ENCODE measurements around the gene ZBTB26.
A peak's percentile ranks its signal among the peaks of the same experiment; 100 is the strongest.
"Not testable (repeated sequence)": the region's sequence is repeated elsewhere in the genome, so short reads cannot be mapped to it uniquely, and the experiment has no call there.

Gene ZBTB26

GRCh38 chr9:122936464-122936863, 5.2 kb upstream of the ZBTB26 start:
- in situ Hi-C loops (cut with HindIII; ENCODE audit: low pct_ligation_motif_present, low pct_unique_long_range_greater_than_20kb, low sequenced_read_pairs): no loop called here
- DNase-seq: no peak

GRCh38 chr9:122930541-122931225, 629 bp downstream of the ZBTB26 start:
- no peak for DNase-seq
- in situ Hi-C loops (cut with HindIII; ENCODE audit: low pct_ligation_motif_present, low pct_unique_long_range_greater_than_20kb, low sequenced_read_pairs): no loop called here

- in situ Hi-C loops (cut with HindIII; ENCODE audit: low pct_ligation_motif_present, low pct_unique_long_range_greater_than_20kb, low sequenced_read_pairs): no loop called here
- DNase-seq: no peak
Observed at GRCh38 chr9:122929796-122930354, 1.4 kb downstream of the ZBTB26 start.

GRCh38 chr9:122923947-122924346, 7.4 kb downstream of the ZBTB26 start:
- no peak for DNase-seq
- in situ Hi-C loops (cut with HindIII; ENCODE audit: low pct_ligation_motif_present, low pct_unique_long_range_greater_than_20kb, low sequenced_read_pairs): no loop called here

GRCh38 chr9:122922713-122923112, 8.6 kb downstream of the ZBTB26 start:
- in situ Hi-C loops (cut with HindIII; ENCODE audit: low pct_ligation_motif_present, low pct_unique_long_range_greater_than_20kb, low sequenced_read_pairs): no loop called here
- no peak for DNase-seq

GRCh38 chr9:122918310-122918709, 13.0 kb downstream of the ZBTB26 start:
- in situ Hi-C loops (cut with HindIII; ENCODE audit: low pct_ligation_motif_present, low pct_unique_long_range_greater_than_20kb, low sequenced_read_pairs): no loop called here
- no peak for DNase-seq

- in situ Hi-C loops (cut with HindIII; ENCODE audit: low pct_ligation_motif_present, low pct_unique_long_range_greater_than_20kb, low sequenced_read_pairs): no loop called here
- DNase-seq: peak; percentile 86
Observed at GRCh38 chr9:122912964-122913673, 18.2 kb downstream of the ZBTB26 start, which contains the start of gene ZBTB6. Gene ZBTB6, minus strand, starts transcription at chr9:122913323. Its CDS starts 1,251 bp downstream, at chr9:122912072.

- in situ Hi-C loops (cut with HindIII; ENCODE audit: low pct_ligation_motif_present, low pct_unique_long_range_greater_than_20kb, low sequenced_read_pairs): no loop called here
- DNase-seq: no peak
Observed at GRCh38 chr9:122912671-122912963, 18.7 kb downstream of the ZBTB26 start.

- DNase-seq; in situ Hi-C loops (cut with HindIII; ENCODE audit: low pct_ligation_motif_present, low pct_unique_long_range_greater_than_20kb, low sequenced_read_pairs): not testable (repeated sequence)
Observed at GRCh38 chr9:122906122-122906521, 25.2 kb downstream of the ZBTB26 start.

- in situ Hi-C loops (cut with HindIII; ENCODE audit: low pct_ligation_motif_present, low pct_unique_long_range_greater_than_20kb, low sequenced_read_pairs): no loop called here
Observed at GRCh38 chr9:122904823-122905710, 26.2 kb downstream of the ZBTB26 start, which contains the start of gene RC3H2. Gene RC3H2, minus strand, starts transcription at chr9:122905359. Its CDS starts 7,850 bp downstream, at chr9:122897509.

GRCh38 chr9:122904466-122904822, 26.9 kb downstream of the ZBTB26 start:
- in situ Hi-C loops (cut with HindIII; ENCODE audit: low pct_ligation_motif_present, low pct_unique_long_range_greater_than_20kb, low sequenced_read_pairs): no loop called here
- peak; percentile 58 for DNase-seq

More at GRCh38 chr9:122904823-122905710, 26.2 kb downstream of the ZBTB26 start, which contains the start of gene RC3H2:
- peak; percentile 99 for DNase-seq

- no peak for DNase-seq
- in situ Hi-C loops (cut with HindIII; ENCODE audit: low pct_ligation_motif_present, low pct_unique_long_range_greater_than_20kb, low sequenced_read_pairs): no loop called here
Observed at GRCh38 chr9:122900791-122901190, 30.5 kb downstream of the ZBTB26 start.

GRCh38 chr9:122897969-122898368, 33.3 kb downstream of the ZBTB26 start:
- no peak for DNase-seq
- in situ Hi-C loops (cut with HindIII; ENCODE audit: low pct_ligation_motif_present, low pct_unique_long_range_greater_than_20kb, low sequenced_read_pairs): no loop called here

- in situ Hi-C loops (cut with HindIII; ENCODE audit: low pct_ligation_motif_present, low pct_unique_long_range_greater_than_20kb, low sequenced_read_pairs): no loop called here
Observed at GRCh38 chr9:122888480-122888879, 42.8 kb downstream of the ZBTB26 start.

GRCh38 chr9:122883125-122883524, 48.2 kb downstream of the ZBTB26 start:
- in situ Hi-C loops (cut with HindIII; ENCODE audit: low pct_ligation_motif_present, low pct_unique_long_range_greater_than_20kb, low sequenced_read_pairs): no loop called here
- DNase-seq: no peak

More at GRCh38 chr9:122888480-122888879, 42.8 kb downstream of the ZBTB26 start:
- DNase-seq: no peak

- DNase-seq: no peak
- in situ Hi-C loops (cut with HindIII; ENCODE audit: low pct_ligation_motif_present, low pct_unique_long_range_greater_than_20kb, low sequenced_read_pairs): no loop called here
Observed at GRCh38 chr9:122879443-122879842, 51.9 kb downstream of the ZBTB26 start.

- in situ Hi-C loops (cut with HindIII; ENCODE audit: low pct_ligation_motif_present, low pct_unique_long_range_greater_than_20kb, low sequenced_read_pairs): no loop called here
- no peak for DNase-seq
Observed at GRCh38 chr9:122875523-122875922, 55.8 kb downstream of the ZBTB26 start.

- in situ Hi-C loops (cut with HindIII; ENCODE audit: low pct_ligation_motif_present, low pct_unique_long_range_greater_than_20kb, low sequenced_read_pairs): not testable (repeated sequence)
Observed at GRCh38 chr9:122867276-122867675, 64.0 kb downstream of the ZBTB26 start.

GRCh38 chr9:122866079-122866478, 65.2 kb downstream of the ZBTB26 start:
- DNase-seq: no peak
- in situ Hi-C loops (cut with HindIII; ENCODE audit: low pct_ligation_motif_present, low pct_unique_long_range_greater_than_20kb, low sequenced_read_pairs): no loop called here

More at GRCh38 chr9:122867276-122867675, 64.0 kb downstream of the ZBTB26 start:
- not testable (repeated sequence) for DNase-seq

Data from ACHN (cell line).